ENCODE results near the gene STRN4. TPM values are rescaled to one million over a fixed set of nuclear protein-coding genes. Genes with fewer than 3 reads are reported as not detected.

Gene STRN4
- polyA plus RNA-seq, 5 donors: 62.2 to 105 (median 80.3) TPM

DNA sequence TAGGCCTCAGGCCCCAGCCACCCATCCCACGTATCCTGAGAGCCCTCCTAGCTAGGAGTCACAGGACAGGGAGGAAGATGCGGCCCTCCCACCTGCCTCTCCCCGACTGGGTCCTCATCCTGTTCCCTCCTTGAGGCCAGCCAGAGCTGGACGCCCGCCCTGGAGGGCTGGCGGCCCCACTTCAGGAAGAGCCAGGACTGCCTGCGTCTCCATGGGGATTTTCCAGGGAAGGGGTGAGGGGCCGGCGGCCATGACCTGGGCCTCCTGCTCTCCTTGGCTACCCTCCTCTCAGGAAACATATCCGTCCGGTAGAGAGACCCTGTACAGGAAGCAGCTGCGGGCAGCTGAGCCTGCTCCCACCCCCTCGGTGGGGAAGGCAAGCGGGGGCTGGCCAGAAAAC lies 18.0 kb downstream of the STRN4 start:
- no peak for DNase-seq

DNA sequence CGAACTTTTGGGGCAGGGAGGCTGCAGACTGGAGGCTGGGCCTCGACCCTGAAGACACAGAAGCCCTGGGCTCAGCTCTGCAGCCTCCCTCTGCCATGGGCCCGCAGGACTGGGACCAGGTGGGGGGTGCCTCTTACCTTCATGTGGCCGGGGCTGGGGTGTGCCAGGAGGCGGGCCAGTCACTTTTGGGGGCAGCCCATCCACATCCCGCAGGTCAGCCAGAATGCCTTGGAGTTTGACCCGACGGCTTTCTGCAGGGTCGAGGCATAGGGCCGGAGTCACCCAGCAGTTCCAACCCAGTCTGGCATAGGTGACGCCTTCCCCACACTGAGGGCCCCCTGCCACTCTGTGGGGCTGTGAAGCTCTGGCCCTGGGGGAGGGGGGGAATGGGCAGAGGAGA lies 18.5 kb downstream of the STRN4 start:
- no peak for DNase-seq

DNA sequence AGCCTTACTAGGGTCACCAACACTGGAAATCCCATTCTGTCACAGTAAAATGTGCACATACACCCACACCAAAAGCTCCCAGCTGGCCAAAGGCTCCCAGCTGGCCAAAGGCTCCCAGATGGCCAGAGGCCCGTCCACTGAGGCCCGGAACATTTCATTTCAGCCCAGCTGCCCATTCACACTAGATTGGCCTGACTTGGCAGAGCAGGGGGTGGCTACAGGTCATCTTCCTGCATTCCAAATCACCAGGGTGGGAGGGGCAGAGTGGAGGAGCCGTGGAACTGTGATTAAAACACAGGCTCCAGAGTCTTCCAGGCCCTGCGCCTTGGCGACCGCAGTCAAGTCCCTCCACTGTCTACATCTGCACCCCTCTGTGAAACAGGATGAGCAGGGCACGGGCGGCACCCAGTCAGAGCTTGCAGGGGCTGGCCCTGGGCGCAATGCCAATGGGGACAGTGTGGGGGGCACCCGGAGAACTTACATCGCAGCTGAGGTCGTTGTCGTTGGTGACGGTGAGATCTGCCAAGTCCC lies 19.2 kb downstream of the STRN4 start:
- DNase-seq: no peak

DNA sequence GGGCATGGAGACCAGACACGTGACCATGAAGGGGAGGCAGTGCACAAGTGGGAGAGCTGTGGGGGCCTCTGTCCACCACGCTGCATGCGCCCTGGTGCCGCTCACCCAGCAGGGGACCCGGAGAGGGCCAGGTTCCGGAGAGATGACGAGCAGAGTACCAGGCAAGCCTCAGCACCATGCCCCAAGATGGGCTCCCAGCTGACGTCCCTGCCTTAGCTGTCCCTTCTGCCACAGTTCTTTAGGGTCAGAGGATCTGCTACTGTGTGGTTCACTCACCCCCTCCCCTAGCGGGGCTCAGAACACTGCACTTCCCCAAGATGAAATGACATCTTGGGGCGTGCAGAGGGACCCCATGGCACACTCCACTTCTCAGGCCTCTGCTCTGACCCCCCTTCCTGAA lies 19.7 kb downstream of the STRN4 start:
- DNase-seq: no peak

DNA sequence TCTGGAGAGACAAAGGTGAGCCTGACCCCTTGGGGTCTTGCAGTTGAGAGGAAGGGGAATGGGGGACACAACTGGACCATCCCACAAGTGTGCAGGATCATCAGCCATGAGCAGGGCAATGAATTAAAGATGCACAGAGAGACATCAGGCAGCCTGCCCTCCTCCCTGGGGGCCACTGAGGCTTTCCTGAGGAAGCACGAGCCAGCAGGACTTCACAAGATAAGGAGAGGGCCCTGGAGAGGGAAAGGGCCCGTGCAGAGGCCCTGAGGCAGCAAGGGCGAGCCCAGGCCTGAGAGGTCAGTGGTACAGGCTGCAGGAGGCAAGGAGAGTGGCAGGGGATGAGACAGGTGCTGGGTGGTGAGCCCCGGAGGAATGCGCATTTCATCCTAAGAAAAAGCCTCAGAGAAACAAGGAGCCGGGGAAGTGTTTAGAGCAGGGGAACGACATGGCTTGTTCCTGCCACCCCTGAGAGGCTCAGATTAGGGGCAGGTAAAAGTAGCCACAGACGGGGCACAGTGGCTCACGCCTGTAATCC lies 20.3 kb downstream of the STRN4 start:
- DNase-seq: no peak

DNA sequence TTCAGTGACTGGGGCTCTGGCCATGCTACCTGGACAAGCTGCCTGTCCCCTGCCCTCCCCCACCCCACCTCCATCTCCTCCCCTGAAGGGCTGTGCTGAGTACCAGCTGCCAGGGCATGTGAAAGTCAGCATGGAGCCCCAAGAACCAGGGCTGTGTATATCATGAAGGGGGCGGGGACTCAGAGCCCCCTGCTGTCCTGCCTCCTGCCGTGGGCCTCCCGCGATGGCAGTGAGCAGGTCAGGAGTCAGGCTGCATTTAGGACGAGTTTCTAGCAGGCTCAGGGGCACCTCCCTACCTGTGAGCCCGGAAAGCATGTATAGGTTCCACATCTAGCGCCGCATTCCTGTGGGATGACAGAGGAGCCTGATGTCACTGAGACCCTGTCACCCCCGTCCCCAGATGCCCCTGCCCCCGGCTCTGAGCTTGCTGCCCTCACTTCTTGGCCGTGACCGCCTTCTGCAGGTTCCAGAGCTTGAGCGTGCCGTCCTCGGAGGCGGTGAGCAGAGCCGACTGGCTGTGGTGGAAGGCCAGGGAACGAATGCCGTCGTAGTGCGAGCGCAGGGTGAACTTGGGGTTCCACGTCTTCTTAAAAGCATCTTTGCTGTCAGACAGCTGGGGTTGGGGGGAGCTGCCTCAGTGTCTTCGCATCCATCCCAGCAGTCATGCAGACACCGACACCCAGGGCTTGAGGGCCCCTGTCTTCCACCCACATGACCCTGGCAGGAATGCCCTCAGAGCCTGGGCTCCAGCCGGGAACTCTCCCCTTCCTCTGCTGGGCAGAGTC lies 21.0 kb downstream of the STRN4 start:
- no peak for DNase-seq

DNA sequence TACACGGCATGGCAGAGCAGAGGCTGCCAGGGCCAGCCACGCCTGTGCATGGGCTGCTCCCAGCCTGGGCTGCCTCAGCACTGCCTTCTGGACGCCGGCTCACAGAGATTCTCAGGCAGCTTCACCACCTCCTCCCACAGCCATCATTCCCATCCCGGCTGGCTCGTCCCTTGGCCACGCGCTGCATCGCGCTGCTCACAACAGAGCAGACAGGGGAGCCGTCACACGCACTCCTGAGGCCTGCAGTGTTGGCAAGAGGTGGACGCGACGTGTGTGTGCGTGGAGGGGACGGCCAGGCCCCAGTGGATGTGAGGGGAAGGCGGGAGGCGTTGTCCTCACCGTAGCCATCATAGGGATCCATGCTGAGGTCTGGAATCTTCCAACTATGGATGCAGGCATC lies 21.8 kb downstream of the STRN4 start:
- DNase-seq: no peak

DNA sequence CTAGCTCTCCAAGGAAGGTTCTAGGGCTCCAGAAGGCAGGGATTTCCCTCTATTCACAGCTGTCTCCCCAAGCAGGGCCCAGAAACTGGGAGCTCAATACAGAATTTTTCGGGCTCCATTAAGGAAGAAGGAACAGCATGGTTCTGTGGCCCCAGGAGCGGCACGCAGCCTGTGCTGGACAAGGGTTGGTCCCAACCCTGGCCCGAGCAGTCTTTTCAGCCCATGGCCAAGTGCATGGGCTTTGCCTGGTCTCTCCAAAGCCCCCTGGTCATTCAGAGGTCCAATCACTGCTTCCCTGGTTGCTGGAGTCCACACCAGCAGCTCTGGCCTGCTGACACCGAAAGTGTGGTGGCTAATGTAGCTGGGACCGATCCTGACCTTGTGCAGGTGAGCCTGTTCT lies 22.8 kb downstream of the STRN4 start:
- DNase-seq: no peak

DNA sequence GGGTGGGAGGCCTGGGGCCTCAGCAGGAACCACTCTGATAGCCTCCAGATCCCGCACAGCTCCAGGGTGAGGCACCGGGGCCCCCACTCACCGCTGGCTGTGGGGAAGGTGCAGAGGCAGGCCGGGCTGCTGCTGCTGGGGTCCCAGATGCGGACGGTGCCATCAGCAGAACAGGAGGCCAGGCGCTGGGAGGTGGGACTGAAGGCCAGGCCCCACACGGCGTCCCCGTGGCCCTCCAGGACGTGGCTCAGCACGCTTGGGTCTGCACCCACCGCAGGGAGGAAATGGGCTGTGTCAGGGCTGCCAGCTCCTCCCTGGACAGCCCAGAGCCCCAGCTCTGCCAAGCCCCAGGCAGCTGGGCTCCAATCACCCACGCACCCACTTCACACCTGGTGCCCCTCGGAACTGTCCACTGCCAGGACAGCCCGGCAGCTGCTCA lies 23.2 kb downstream of the STRN4 start:
- DNase-seq: no peak

DNA sequence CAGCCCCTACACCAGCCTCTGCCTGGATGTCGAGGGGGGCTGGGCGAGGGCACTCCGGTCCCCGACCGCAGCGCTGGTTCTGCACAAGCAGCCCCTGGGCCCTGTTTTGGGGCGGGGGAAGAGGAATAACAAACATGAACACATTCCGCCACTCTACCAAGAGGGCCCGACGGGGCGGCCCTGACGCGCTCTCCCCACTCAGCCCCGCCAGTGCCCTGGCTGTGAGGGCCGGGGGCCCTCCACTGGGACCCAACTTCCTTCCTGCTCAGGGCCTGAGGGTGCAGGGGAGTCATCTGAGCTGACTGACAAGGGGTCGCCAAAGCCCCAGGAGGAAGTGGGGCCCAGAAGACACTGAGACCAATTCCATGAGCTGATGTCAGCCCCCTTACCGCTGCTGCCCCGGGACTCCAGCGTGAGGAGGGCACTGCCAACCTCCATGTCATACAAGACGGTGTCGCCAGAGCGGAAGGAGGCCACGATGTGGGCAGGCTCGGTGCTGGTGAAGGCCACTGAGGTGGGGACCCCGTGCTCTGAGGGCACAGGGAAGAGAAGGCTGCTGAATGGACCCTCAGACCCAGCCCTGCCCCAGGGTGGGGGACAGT lies 23.7 kb downstream of the STRN4 start:
- DNase-seq: no peak

DNA sequence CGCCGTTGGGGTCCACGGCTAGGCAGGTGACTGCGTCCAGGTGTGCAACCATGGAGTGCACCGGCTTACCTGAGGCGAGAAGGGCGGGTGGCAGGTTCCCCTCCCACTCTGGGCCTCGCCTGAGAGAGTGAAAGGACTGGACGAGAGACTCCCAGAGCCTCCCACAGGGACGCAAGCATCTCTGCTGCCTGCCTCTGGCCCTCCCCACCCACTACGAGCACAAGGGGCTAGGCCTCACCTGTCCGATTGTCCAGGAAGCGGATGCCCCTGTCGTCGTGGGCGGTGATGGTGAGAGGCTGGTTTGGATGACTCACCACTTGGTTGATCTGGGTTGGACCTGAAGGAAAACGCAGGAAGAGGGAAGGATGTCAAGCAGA lies 24.3 kb downstream of the STRN4 start:
- DNase-seq: no peak

DNA sequence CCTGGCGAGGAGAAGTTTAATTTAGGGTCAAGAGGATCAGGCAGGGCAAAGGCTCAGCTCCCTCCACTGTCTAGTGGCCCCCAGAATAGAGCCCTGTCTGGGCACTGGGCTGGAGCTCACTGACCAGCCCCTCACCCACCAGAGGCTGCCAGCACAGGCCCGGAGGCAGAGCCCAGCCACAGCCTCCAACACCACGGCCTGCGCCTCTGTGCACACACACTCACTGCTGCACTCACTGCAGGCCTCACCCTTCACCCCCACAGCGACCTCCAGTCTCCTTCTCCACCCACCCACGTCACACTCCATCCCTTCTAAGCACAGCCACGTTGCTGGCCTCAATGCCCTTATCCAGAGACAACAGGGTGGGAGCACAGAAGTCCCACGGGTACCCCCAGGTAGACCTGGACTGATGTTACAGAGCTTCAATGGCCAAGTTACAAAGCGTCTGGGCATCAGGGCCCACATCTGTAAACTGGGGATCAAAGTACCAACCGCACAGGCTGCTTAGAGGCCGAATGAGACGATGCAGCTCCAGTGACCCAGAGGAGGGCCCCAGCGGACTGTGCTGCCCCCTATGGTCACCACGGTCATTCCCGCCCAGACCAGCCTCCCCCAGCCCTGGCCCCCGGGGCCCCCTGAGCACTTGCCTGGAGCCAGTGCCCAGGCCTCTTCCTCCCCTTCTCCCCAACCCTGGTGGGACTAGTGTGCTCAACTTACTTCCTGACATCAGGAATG lies 24.8 kb downstream of the STRN4 start:
- no peak for DNase-seq

DNA sequence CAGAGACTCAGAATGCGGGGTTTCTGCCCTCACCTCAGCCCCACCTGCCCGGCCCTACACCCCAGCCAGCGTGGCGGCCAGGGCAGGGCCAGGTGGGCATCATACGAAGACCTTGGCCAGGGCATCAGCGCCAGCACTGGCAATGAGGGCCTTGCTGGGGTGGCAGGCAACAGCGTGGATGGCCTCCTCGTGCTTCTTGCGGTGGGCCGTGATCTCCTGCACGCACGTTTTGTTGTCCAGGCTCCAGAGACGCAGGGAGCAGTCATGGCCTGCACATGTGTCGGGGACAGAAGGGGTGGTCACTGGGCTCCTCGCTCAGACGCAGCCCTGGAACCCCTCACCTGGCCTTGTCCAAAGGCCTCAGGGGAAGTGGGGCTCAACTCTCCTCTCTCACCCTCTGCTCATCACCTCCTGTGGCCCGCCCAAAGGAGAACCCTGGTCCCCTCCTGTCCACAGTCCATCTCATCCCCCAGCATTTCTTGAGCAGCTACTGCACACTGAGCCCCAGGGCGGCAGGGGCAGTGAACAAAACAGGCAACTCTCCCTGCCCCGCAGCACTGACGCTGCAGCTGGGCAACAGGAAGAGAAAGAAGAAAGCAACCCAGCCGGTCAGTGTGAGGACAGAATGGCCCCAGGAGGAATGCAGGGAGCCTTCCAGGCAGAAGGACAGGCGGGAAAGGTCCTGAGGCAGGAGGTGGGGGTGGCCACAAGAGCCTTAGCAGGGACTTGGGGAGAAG lies 25.6 kb downstream of the STRN4 start:
- no peak for DNase-seq

DNA sequence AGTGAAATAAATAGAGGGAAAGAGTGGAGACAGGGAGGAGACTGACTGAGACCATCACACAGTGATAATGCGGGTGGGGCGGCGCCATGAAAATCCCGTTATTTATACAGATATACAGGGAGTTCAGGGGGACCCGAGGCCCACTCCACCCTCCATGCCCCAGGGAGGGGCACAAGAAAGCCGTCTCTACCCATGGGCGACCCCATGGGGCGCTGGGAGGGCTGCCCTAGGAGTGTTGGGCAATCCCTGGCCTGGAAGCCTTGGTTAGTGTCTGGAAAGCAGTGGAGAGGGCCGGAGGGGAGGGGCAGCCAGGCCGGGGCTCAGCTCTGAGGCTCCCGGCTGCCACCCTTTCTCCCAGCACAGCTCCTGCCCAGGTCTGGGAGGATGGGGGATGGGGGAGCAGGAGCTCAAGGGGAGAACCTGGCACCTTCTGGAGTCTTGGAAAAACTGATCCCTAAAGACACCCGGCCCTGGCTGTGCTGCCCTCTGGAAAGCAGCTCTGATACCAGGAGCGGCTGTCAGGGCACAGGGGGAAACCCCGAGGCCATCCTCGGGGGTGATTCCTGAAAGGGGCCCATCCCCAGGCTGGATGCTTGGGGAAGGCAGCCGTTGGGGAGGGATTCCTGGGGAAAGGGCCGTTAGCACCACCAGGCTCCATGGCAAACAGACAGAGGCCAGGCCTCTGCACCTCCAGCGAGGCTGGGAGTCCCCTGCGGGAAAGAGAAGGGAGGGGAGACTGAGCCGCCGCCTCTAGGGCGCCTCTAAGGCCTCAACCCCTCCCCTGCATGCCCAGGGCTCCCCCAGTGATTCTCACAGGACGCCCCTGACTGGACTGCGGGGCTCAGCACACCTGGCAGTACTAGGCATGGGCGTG lies 26.4 kb downstream of the STRN4 start:
- DNase-seq: no peak

DNA sequence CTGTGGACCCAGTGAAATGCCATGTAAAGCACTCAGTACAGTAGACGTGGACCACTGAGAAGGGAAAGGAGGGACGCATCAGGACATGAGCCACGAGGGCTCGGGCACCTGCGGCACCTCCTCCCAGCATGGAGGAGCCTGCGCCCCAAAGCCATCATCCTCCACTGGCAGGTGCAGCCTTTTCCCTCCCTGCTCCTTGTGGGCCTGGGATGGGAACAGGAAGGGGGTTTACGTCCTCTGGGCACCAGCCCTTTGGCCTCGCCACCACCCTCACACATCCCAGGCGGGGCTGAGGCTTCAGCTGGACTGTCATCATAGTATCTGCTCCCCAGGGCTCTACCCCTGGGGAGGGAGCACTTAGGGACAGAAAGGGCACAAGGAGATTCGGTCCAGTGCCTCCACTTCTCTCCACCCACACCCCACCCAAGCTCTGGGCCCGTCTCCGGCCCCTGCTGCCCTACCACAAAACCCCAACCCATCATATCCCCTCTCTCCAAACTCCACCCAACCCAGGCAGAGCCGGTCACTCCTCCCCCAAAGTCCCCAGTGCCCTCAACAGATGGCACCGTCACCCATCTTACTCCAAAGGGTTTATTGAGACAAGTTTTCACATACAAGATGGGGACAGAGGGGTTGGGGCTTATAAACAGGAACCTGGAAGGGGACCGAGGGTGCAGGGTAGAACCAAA lies 27.2 kb downstream of the STRN4 start:
- no peak for DNase-seq

DNA sequence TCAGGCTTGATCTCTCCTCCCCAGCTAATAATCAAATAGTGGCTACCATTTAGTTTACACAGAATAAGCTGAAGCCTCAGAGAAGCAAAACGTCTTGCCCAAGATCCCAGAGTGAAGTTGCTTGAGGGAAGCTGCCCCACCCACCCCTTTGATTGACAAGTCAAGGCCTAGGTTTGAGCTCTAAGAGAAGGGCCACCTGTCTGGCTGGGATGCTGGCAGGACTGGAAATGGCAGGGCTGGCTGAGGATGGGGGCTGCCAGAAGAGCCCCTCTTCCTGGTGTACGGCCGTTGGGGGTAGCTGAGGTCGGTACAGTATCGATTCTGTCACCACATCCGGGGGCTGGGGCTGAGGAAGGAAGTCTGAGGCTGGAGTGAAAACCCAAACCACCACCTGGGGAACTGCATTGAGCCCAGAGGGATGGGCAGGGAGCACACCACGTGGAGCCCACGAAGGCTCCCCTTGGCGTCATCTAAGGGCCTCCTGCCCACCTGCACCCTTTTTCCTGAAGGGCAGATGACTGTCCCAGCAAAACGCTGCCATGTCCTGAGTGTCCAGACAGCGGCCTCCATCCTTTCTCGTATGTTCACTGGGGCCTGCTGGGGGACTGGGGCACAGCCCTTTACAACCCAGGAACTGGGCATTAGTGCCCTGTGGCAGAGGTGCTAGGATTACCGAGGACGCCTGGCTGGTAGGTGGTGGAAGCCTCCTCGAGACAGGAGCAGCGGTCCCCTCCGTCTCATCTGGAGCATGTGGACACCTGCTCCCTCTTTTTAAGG lies 27.9 kb downstream of the STRN4 start:
- no peak for DNase-seq

DNA sequence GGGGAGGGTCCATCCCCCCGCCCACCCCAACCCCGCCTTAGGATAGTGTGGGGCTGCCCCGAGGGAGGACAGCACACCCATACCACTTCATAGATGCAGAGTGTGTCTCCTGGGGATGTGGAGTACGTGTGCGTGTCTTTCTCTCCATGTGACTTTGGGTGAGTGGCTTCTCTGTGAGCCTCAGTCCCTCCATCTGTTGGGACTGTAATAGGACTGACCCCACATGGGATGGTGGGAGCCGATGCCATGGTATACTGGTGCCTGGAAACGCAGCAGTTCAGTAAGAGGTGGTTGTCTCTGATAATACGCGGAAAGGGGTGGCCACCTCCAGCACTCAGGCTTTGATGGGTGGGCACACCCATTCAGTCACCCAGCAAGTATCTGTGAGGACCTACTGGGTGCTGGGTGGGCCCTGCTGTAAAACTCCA lies 28.5 kb downstream of the STRN4 start:
- DNase-seq: no peak

DNA sequence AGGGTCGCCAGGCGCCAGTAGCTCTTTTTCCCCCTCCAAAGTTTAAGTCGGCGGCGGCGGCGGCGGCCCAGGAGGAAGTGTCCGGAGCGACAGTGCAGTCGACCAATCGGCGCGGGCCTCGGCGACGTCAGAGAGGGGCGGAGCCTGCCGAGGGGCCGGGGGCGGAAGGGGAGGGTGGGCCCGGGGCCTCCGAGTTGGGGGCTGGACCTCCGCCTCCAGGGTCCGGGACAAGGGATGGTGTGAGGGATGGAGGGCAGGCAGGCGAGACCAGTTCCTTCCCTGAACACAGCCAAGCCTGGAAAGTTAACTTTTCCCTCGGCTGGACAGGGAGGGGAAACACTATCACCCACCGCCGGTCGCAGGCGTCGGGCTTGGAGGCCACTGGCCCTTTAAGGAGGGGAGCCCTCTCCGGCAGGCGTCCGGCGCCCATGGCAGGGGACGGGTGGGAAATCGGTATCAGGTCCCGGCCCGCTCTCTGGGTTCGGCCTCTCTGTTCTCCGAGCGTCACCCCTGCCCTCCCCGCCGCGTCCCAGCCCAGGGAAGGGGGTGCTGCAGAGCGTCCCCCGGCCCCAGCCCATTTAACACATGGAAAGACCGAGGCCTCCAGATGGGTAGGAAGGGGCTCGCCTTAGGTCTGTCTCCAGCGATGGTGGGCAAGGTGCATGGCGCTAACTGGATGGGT lies 29.1 kb downstream of the STRN4 start, which contains the start of gene PRKD2:
Gene PRKD2 (minus strand): TSS at position 81 of the 682 bp plus-strand sequence. CDS start 744 bp downstream, outside the sequence.
- DNase-seq: peak; percentile 89

DNA sequence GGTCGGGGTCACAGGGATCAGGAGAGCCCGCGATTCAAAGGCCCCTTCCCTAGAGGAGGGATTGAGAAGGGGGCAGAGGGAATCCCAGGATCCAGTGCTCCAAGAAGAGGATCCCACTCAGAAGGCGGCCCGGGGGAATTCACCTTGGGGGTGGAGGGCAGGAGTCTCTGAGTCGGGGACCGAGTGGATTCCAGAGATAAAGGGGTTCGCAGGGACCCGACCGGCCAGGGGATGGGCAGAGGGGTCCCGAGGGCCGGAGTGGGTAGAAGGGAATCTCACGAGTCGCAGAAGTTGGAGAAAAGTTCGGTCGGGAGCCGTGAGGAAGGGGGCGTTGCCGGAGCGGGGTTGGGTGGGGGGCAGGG lies 29.6 kb downstream of the STRN4 start:
- DNase-seq: no peak

All from right lung (tissue), 5 donors.